ENCODE measurements around the gene COL6A5. TPM values are rescaled to one million over a fixed set of nuclear protein-coding genes. Genes with fewer than 3 reads are reported as not detected.
"Not testable (repeated sequence)": the region's sequence is repeated elsewhere in the genome, so short reads cannot be mapped to it uniquely, and the experiment has no call there.

The COL6A5 gene
- polyA plus RNA-seq, 6 donors from 2014 or later = not detected

DNA sequence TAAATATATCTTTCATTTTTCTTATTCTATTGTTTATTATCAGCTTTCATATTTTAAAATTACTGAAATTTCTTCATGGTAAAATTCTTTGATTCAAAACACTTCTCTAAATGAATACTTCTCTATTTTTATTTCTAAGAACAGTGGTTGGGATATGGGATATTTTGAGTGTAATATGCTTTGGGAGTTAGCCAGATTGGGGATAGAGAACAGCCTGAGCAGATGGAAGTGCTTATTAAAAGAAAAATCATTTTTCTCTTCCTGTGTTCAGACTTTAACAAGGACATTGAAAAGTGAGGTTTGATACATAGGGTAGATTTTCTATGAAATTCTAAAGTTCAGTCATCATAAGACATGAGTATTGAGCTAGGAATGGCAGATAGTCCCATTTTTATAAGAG lies 84.8 kb downstream of the COL6A5 start:
- ATAC-seq (ENCODE audit: low read depth in 2 of 2) (no peak), DNase-seq (no peak)
- Mint-ChIP-seq H3K4me3 (no peak overlapping the region), H3K4me1 (no peaks in the 10 kb centered on the region), H3K27ac (no peak overlapping the region), H3K36me3 (no peaks in the 10 kb centered on the region), H3K9me3 (peaks cover 0 to 14% (median 4%) of the 10 kb centered on the region in 7 donors), H3K27me3 (no peaks in the 10 kb centered on the region)

DNA sequence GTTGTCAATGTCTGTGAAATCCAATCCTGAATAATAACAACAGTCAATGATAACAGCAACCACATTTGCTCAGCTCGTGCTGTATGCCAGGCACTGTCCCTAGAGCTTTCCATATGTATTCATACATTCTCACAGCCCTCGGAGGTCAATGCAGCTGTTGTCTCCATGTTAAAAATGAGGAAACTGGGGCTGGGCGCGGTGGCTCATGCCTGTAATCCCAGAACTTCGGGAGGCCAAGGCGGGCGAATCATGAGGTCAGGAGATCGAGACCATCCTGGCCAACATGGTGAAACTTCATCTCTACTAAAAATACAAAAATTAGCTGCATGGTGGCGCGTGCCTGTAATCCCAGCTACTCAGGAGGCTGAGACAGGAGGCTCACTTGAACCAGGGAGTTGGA lies 86.6 kb downstream of the COL6A5 start:
- peaks cover 0 to 14% (median 7%) of the 10 kb centered on the region in 7 donors for H3K9me3 Mint-ChIP-seq
- not testable (repeated sequence) for DNase-seq; ATAC-seq (ENCODE audit: low read depth in 2 of 2); H3K27ac Mint-ChIP-seq; H3K4me3 Mint-ChIP-seq; H3K27me3 Mint-ChIP-seq; H3K36me3 Mint-ChIP-seq; H3K4me1 Mint-ChIP-seq

DNA sequence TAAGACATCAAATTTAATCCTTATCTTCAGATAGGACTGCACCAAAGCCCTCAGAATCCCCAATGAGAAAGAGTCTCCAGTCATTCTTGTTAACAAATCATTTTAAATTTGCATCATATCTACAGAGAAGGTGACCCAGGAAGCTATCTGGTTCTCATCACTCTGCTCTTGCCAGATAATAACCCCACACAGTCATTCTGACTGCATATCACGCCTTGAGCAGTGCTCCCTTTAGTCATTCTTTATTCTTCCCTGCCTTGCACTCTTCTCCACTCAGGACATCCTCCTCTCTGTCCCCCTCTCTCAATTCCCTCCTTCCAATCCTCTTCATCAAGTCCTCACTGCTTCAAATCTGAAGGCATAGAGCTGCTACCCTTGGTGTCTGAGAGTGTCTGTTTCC lies 87.8 kb downstream of the COL6A5 start:
- Mint-ChIP-seq H3K27ac (no peak overlapping the region), H3K4me3 (no peak overlapping the region), H3K4me1 (no peaks in the 10 kb centered on the region), H3K36me3 (no peaks in the 10 kb centered on the region), H3K9me3 (peaks cover 0 to 14% (median 7%) of the 10 kb centered on the region in 7 donors), H3K27me3 (peaks cover 0 to 9% (median 0%) of the 10 kb centered on the region in 3 donors)
- no peak for ATAC-seq (ENCODE audit: low read depth in 2 of 2)
- DNase-seq = no peak

DNA sequence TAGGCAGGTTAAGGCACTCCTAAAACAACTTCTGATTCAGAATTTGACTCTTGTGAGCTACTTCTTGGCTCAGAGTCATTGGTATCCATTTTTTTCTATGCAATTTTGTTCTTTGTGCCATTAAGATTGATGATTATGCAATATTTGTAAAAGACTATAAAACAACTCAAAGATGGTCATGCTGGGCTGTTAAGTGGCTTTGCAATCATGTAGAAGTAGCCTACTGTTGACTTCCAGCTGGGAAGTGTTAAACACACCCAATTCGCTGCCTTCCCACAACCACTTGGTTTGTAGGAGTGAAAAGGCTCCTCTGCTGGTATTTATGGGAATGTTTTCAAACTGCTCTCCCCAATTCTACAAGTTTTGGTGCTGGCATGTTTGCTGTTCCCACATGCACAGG lies 96.8 kb downstream of the COL6A5 start:
- Mint-ChIP-seq H3K27ac (no peak overlapping the region), H3K9me3 (peaks cover 0 to 2% (median 0%) of the 10 kb centered on the region in 7 donors), H3K4me3 (no peak overlapping the region), H3K4me1 (no peaks in the 10 kb centered on the region), H3K36me3 (no peaks in the 10 kb centered on the region), H3K27me3 (peaks cover 0 to 4% (median under 1%) of the 10 kb centered on the region in 3 donors)
- no peak for DNase-seq
- no peak for ATAC-seq (ENCODE audit: low read depth in 2 of 2)

DNA sequence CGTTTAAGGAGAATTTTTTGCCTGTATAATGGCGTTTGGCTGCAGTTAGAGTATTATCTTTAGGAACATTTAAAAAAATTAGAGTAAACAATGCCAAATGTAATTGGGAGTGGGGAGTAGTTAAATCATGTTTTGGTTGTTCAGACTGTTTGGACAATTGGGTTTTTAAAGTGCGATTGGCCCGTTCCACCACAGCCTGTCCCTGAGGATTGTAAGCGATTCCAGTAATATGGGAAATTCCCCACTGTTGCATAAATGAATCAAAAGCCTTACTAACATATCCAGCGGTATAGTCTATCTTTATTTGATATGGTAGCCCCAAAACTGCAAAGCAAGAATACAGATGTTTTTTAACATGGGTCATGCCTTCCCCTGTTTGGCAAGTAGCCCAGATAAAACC lies 101.4 kb downstream of the COL6A5 start:
- not testable (repeated sequence) for H3K27ac Mint-ChIP-seq; H3K36me3 Mint-ChIP-seq; DNase-seq; H3K27me3 Mint-ChIP-seq; H3K4me3 Mint-ChIP-seq; H3K4me1 Mint-ChIP-seq; ATAC-seq (ENCODE audit: low read depth in 2 of 2)
- H3K9me3 Mint-ChIP-seq = peaks cover 2 to 12% (median 9%) of the 10 kb centered on the region in 7 donors

DNA sequence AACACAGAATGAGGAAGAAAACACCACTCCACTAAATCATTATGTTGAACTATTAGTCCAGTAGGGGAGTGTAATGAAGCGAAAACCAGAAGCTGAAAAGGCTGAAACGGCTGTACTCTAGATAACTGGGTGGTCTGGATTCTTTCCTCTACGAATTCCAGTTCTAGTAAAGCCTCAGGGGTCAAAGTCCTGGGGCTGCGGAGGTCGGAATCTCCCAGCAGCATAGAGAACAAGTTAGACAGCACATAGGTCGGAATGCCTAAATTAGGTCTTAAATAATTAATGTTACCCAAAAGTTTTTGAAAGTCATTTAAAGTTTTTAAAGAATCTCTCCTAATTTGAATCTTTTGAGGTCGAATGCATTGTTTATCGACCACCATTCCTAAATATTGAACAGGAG lies 102.7 kb downstream of the COL6A5 start:
- H3K36me3 Mint-ChIP-seq; DNase-seq; H3K27ac Mint-ChIP-seq; H3K4me1 Mint-ChIP-seq; H3K27me3 Mint-ChIP-seq; ATAC-seq (ENCODE audit: low read depth in 2 of 2); H3K4me3 Mint-ChIP-seq: not testable (repeated sequence)
- peaks cover 3 to 23% (median 10%) of the 10 kb centered on the region in 7 donors for H3K9me3 Mint-ChIP-seq

DNA sequence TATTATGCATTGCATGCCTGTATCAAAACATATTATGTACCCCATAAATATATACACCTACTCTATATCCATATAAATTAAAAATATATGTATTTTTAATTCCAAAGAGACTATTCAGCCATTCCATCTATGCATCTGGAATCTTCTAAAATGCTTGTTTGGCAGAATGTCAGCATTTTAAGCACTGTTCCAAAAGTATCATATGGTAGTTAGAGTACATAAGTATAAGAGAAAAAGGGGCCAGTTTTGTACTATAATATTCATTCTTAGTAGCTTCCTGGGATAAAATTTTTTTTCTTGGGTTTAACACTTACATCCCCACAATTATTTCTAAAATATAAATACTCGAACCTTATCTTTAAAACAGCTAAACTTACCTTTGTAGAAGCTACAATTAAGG lies 111.1 kb downstream of the COL6A5 start:
- DNase-seq = no peak
- ATAC-seq (ENCODE audit: low read depth in 2 of 2) = no peak
- no peak overlapping the region for H3K27ac Mint-ChIP-seq
- no peaks in the 10 kb centered on the region for H3K4me1 Mint-ChIP-seq
- H3K4me3 Mint-ChIP-seq = no peak overlapping the region
- peaks cover 0 to 16% (median 8%) of the 10 kb centered on the region in 7 donors for H3K9me3 Mint-ChIP-seq
- no peaks in the 10 kb centered on the region for H3K36me3 Mint-ChIP-seq
- no peaks in the 10 kb centered on the region for H3K27me3 Mint-ChIP-seq

DNA sequence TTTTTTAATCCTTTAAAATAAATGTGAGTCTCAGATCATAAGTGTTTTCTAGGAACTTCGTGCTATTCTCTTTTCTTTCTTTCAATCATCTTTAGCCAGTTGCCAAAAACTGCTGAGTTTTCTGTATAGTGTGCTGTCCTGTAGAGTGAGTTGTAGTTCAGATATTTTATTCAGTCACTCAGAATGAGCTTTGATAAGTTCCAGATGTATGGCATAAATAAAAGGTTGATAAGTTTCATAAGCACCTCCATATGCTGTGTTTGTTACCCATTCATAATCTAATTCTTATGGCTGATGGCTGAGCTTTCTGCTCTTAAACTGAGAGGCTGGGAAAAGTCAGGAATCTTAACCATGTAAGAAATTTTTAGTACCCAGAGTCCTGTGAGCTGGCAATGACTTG lies 112.2 kb downstream of the COL6A5 start:
- H3K27ac Mint-ChIP-seq = no peak overlapping the region
- H3K27me3 Mint-ChIP-seq = no peaks in the 10 kb centered on the region
- peaks cover 0 to 7% (median 0%) of the 10 kb centered on the region in 7 donors for H3K9me3 Mint-ChIP-seq
- no peaks in the 10 kb centered on the region for H3K4me1 Mint-ChIP-seq
- no peaks in the 10 kb centered on the region for H3K36me3 Mint-ChIP-seq
- DNase-seq (no peak), ATAC-seq (ENCODE audit: low read depth in 2 of 2) (no peak)
- no peak overlapping the region for H3K4me3 Mint-ChIP-seq

DNA sequence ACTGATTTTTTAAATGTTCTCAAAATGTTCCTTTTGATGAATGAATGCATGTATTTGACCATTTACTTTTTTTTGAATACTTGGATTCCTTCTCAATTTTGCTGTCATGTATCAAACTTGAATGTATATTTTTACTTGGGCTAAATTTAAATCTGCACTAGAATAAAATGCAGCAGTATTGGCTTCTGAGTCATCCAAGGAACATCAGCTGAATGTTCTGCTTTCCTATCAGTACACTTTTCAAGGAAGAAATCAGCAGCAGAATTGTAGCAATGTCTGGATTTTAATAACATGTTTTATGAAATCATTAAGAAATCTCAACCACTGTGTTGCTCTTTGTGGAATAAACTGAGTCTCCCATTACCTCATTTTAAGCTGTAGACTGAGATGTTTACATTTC lies 114.5 kb downstream of the COL6A5 start:
- Mint-ChIP-seq H3K9me3 (peaks cover 0 to 3% (median 0%) of the 10 kb centered on the region in 7 donors), H3K4me1 (no peaks in the 10 kb centered on the region), H3K36me3 (no peaks in the 10 kb centered on the region), H3K27ac (no peak overlapping the region), H3K27me3 (peaks cover 0 to 10% (median 2%) of the 10 kb centered on the region in 3 donors), H3K4me3 (no peak overlapping the region)
- DNase-seq (no peak), ATAC-seq (ENCODE audit: low read depth in 2 of 2) (no peak)

DNA sequence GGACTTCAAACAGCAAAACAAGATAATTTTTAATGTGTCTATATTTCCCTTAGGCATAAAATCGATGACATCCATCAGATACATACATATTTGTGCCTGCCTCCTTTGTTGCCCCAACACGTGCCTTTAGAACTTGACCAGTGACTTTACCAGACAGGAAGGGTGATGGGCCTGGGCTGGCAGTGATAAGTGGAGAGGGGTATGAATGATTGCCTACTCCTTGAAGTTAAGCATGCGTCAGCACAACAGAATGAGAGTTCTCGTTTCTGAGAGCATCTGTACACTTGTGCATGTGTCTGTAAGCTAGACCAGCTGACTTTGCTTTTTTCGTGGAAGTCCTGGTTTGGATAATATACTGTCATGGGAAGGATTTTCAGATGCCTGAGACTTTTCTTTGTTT lies 116.6 kb downstream of the COL6A5 start:
- peaks cover 0 to 3% (median 0%) of the 10 kb centered on the region in 3 donors for H3K4me1 Mint-ChIP-seq
- peaks cover 0 to 16% (median 4%) of the 10 kb centered on the region in 3 donors for H3K27me3 Mint-ChIP-seq
- no peak for ATAC-seq (ENCODE audit: low read depth in 2 of 2)
- no peak for DNase-seq
- no peak overlapping the region for H3K4me3 Mint-ChIP-seq
- H3K9me3 Mint-ChIP-seq = peaks cover 0 to 4% (median 0%) of the 10 kb centered on the region in 7 donors
- no peaks in the 10 kb centered on the region for H3K36me3 Mint-ChIP-seq
- no peak overlapping the region for H3K27ac Mint-ChIP-seq

DNA sequence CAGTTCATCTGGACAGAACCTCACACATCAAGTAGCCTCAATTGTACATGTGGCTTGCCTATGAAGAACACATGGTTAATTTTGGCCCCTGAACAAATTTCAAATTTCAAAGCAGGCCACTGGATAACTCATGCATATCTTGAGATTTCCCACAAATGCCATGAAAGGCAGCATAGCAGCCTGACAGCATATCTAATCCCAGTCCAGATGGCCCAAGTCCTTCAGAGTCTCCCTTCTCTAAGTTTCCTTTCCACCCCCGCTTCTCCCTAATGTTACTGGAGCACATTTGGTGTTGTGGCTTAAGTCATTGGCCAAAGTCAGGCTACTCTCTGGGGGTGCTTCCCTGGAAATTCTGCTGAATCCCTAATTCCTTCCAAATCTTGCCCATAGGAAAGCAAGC lies 117.7 kb downstream of the COL6A5 start:
- H3K9me3 Mint-ChIP-seq = peaks cover 0 to 4% (median 0%) of the 10 kb centered on the region in 7 donors
- no peaks in the 10 kb centered on the region for H3K36me3 Mint-ChIP-seq
- no peak overlapping the region for H3K4me3 Mint-ChIP-seq
- H3K27me3 Mint-ChIP-seq = peaks cover 0 to 16% (median 4%) of the 10 kb centered on the region in 3 donors
- H3K4me1 Mint-ChIP-seq = peaks cover 0 to 4% (median 0%) of the 10 kb centered on the region in 3 donors
- no peak for ATAC-seq (ENCODE audit: low read depth in 2 of 2)
- no peak for DNase-seq
- no peak overlapping the region for H3K27ac Mint-ChIP-seq

DNA sequence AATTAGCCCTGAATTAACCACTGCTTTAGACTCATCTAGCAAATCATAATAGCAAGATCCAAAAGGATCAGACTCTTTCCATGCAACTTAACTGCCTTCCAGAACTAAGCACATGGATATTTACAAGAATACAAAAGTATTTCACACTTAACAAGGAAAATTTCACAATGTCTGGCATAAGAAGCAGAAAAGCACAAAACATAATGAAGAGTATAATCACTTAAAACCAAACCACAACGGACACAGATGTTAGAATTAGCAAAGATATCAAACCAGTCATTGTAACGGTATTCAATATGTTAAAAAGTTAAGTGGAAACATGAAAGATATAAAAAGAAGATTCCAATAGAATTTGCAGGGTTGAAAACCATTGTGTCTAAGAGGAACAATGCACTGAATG lies 120.0 kb downstream of the COL6A5 start:
- Mint-ChIP-seq H3K4me3 (no peak overlapping the region), H3K9me3 (peaks cover 0 to 4% (median 0%) of the 10 kb centered on the region in 7 donors), H3K36me3 (no peaks in the 10 kb centered on the region), H3K27ac (no peak overlapping the region), H3K4me1 (peaks cover 0 to 4% (median 0%) of the 10 kb centered on the region in 3 donors), H3K27me3 (peaks cover 0 to 16% (median 4%) of the 10 kb centered on the region in 3 donors)
- ATAC-seq (ENCODE audit: low read depth in 2 of 2) = no peak
- no peak for DNase-seq

DNA sequence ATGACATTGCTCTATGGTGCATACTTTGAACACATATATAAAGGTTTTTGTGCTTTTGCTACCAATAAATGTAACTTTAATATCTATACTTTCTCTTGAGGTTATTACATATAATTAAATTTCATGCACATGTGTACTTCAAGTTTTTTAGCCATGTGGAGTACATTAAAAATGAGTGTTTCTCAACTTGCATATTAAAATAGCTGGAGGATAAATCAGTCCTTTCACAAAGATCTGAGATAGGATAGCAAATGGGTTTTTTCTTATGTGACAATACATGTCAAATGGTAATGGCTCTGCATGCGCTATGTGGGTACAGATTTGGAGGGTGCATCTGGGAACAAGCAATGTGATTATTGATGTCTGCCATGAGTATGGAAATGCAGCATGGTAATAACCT lies 122.8 kb downstream of the COL6A5 start:
- Mint-ChIP-seq H3K4me3 (no peak overlapping the region), H3K27ac (no peak overlapping the region)
- no peak for ATAC-seq (ENCODE audit: low read depth in 2 of 2)

DNA sequence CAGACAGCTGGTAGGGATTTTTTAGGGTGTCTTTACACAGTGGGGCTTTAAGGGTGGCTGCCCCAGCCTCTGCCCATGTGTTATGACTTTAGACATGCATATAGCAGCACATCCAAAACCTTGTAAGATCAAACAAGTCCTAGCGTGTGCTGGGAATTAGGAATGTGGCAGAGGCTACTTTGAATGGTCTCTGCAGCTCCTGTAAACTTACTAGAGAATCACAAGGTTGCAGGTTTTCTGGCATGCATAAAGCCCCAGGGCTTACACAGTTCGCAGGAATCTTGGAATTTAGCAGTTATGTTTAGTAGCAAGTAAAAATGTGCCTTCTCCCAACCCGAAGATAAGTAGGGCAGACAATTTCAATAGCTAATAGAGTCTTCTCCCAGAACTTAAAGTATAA lies 124.7 kb downstream of the COL6A5 start:
- peaks cover 0 to 15% (median 0%) of the 10 kb centered on the region in 7 donors for H3K9me3 Mint-ChIP-seq
- H3K4me3 Mint-ChIP-seq = no peak overlapping the region
- H3K27ac Mint-ChIP-seq = no peak overlapping the region
- H3K36me3 Mint-ChIP-seq = no peaks in the 10 kb centered on the region
- peaks cover 4 to 13% (median 5%) of the 10 kb centered on the region in 3 donors for H3K27me3 Mint-ChIP-seq
- DNase-seq = no peak
- peaks cover 0 to 4% (median 0%) of the 10 kb centered on the region in 3 donors for H3K4me1 Mint-ChIP-seq
- ATAC-seq (ENCODE audit: low read depth in 2 of 2) = no peak

More for the DNA sequence above, 122.8 kb downstream of the COL6A5 start:
- Mint-ChIP-seq H3K36me3 (no peaks in the 10 kb centered on the region), H3K9me3 (peaks cover 0 to 4% (median 0%) of the 10 kb centered on the region in 7 donors), H3K27me3 (peaks cover 5 to 21% (median 8%) of the 10 kb centered on the region in 3 donors), H3K4me1 (peaks cover 0 to 4% (median 0%) of the 10 kb centered on the region in 3 donors)
- DNase-seq = no peak

DNA sequence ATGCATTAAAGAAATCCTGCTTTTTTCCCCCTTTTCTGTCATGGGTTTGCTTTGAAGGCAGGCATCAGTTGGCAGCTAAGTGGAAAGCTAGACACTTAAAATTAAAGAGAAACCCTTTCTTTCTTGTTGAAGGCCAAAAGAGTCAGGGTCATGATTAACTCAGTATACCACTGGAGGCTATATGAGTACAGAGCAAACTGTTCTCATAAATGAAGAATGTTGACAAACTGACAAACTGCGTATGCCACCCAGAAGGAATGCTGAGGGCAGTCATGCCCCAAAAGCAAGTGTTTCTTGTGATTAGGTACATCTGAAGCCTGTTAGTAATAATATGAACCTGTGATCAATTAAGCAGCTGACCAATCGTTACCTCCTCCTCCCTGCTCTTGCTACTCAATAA lies 127.9 kb downstream of the COL6A5 start:
- H3K27ac Mint-ChIP-seq = no peak overlapping the region
- H3K4me3 Mint-ChIP-seq = no peak overlapping the region
- peaks cover 3 to 10% (median 9%) of the 10 kb centered on the region in 3 donors for H3K27me3 Mint-ChIP-seq
- ATAC-seq (ENCODE audit: low read depth in 2 of 2) (no peak), DNase-seq (no peak)
- H3K9me3 Mint-ChIP-seq = peaks cover 0 to 21% (median 4%) of the 10 kb centered on the region in 7 donors
- H3K4me1 Mint-ChIP-seq = no peaks in the 10 kb centered on the region
- H3K36me3 Mint-ChIP-seq = no peaks in the 10 kb centered on the region

Data from naive B cell (primary cell).